Pons (tissue), 1 donor: Measurements from ENCODE around the gene TLR9.
"Not testable (repeated sequence)": the region's sequence is repeated elsewhere in the genome, so short reads cannot be mapped to it uniquely, and the experiment has no call there.

Experiments used
- DNase-seq: peaks from one replicate; pipeline ENCODE4 v3.0.0-alpha.2; 2016; ENCODE audit warnings: low spot score

TLR9 gene

DNA sequence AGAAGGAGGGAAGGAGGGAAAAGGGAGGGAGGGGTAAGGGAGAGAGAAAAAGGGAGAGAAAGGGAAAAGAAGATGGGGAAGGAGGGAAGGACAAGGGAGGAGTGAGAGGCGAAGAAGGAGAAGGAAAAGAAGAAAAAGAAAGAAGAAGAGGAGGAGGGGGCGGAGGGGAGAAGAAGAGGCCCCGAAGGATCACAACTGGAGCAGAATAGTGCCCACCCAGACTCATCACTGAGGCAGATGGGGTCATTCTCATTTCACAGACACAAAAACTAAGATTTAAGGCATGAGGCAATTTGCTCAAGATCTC is 30.2 kb downstream of the TLR9 start:
- DNase-seq = no peak

DNA sequence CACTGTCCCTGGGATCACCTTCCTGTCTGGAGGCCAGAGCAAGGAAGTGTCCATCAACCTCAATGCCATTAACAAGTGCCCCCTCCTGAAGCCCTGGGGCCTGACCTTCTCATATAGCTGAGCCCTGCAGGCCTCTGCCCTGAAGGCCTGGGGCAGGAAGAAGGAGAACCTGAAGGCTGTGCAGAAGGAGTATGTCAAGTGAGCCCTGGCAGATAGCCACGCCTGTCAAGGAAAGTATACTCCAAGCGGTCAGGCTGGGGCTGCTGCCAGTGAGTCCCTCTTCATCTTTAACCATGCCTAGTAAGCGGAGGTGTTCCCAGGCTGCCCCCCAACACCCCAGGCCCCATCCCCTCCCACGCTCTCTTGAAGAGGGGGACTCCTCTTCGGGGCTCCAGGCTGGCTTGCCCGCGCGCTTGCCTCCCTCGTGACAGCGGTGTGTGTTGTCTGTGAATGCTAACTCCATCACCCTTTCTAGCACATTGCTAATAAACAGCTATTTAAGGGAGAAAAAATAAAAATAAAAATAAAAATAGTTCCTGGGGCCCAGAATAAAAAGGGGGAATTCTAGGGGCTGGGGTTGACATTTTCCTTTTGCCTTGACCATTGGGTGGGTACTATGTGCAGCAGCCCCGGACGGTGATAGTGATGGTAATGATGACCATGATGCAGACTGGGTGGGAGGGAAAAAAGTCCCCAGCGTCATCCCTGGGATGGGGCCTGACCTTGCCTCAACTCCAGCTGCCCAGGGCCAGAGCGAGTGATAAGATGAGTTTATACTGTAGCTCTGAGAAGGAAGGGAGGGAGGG is 30.8 kb downstream of the TLR9 start:
- DNase-seq = no peak

DNA sequence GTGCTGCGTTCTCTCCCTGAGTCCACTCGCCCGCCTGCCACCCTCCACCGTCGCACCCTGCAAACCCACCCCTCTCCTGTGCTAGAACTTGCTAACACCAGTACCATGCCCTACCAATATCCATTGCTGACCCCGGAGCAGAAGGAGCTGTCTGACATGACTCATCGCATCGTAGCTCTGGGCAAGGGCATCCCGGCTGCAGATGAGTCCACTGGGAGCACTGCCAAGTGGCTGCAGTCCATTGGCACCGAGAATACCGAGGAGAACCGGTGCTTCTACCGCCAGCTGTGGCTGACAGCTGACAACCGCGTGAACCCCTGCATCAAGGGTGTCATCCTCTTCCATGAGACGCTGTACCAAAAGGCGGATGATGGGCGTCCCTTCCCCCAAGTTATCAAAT is 32.4 kb downstream of the TLR9 start:
- peak; percentile 80 for DNase-seq

DNA sequence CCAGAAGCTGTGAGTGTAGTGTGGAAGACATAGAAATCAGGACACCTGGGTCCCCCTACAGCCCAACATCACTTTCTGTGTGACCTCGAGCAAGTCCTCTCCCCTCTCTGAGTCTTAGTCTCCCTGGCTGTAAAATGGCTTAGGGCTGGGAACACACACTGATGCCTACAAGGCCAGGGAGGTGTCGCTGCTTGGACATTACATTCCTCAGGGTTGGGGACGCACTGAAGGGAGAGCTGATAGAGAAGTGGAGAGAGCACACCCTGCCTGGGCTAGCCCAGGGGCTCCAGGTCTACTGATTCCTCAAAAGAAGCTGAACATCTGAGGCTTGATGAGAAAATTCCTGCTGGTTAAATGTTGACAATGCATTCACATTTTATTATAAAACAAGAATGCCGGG is 33.8 kb downstream of the TLR9 start:
- no peak for DNase-seq

DNA sequence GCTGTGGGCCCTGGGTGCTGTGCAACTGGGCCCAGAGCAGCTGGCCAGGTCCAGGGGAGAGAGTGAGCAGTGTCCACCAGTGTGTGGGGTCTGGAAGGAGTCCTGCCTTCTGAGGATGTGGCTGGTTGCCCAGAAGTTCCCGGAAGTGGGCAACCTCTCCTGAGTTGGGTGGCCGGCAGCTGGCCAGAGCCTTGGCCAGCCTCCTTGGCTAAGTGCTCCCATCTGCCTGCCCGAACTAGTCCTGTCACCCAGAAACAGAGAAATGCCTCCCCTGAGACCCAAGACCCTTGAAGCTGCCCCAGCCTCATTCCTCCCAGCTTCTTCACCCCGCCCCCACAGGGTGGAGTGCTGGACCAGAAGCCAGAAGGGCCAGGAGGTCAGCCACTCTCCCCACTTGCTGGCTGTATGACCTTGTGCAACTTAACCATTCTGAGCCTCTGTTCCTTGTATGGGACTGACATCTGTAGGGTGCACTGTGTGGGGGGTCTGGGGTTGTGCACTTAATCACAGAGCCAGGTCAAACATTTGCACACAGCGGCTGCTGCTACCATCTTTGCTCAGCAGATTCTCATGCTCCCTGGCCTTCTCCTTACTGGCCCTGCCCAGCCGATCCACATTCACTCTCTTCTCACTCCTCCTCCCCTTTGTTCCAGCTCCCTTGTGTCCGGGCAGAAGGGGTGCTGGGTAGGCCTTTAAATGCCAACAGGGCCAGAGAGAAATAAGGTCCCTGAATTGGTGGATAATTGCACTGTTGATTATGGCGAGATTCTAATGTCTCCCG is 35.0 kb downstream of the TLR9 start:
- DNase-seq = peak; percentile 57

DNA sequence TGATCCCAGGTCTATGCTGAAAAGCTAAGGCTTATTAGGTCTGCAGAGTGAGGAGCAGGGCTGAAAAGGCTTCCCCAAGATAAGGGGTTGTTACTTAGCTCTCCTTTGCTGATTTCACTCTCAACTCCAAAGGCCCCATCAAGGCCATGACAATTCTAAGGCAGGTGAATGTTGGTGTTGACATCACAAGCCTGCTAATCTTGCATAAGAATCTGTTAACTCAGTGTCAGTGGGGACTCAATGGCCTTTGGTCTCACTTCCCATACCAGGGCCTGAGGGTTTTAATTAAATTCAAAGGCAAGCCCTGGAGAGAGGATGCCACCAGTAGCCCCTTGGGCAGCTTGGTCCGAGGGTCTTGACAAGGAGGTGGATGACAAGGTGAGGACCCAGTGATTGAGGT is 36.9 kb downstream of the TLR9 start:
- no peak for DNase-seq

DNA sequence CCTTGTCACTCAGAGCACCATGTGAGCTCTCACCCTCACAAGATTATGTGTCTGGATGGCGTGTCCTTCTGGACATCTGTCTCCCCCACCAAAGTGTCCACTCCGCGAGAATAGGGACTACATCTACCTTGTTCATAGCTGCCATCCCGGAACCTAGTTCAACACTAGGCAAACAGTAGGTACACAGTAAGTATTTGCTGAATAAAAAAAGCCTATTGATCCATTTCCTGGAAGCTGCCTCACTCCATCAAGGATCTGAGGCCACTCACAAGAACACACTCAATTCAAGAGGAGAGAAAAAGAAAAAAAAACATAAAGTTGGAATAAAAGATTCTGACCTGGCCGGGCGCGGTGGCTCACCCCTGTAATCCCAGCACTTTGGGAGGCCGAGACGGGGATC is 38.7 kb downstream of the TLR9 start:
- DNase-seq = no peak

DNA sequence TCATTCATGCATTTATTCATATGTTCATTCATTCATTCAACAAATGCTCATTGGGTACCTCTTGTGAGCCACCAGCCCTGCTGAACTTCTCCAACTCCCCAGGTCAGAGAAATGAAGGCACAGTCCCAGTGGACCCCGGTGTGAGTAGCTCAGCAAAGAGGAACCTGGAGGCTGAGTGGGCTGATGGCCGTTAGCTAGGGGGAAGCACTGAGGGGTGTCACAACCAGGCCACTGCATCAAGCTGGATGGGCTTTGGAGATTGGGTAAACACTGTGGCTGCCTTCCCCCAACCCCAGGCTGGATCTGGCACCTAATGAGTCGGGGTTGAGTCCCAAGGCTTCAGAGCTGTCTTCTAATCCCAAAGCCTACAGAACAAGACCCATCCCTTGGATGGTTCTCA is 39.6 kb downstream of the TLR9 start:
- DNase-seq = no peak

DNA sequence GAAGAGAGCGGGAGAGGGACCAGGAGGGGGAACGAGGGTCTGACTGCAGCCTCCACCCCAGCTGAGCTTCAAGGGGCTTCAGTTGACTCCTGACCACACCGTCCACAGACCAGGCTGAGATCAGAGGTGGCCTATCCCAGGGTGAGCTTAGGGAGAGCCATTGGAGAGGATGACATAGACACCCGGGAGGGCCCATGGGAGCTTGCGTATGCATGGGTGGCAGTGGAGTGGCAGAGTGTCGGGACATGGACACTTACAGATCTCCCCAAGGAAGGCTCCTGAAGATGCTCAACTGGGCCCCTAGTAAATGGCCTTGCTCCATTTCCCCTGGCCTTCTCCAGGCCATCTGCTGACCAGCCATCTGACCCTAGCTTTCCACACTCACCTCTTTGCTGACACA is 40.1 kb downstream of the TLR9 start:
- DNase-seq = no peak

DNA sequence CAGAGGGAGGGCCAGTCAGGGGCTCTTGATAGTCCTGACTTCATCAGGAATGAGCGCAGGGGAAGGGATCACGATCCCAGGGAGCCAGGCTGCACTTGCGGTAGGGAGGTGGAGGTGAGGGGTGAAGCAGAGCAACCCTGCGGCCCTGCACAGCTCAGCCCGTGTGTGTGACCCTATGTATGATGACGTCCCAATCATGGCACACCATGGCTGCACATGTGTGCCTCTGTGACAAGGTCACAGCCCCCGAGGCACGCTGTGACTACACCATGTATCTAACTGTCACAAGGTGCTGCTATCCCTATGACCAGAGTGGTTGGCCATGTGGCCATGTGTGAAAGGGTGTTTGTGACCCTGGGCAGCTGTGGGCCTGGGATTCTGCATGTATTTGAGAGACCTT is 40.8 kb downstream of the TLR9 start:
- DNase-seq = no peak

DNA sequence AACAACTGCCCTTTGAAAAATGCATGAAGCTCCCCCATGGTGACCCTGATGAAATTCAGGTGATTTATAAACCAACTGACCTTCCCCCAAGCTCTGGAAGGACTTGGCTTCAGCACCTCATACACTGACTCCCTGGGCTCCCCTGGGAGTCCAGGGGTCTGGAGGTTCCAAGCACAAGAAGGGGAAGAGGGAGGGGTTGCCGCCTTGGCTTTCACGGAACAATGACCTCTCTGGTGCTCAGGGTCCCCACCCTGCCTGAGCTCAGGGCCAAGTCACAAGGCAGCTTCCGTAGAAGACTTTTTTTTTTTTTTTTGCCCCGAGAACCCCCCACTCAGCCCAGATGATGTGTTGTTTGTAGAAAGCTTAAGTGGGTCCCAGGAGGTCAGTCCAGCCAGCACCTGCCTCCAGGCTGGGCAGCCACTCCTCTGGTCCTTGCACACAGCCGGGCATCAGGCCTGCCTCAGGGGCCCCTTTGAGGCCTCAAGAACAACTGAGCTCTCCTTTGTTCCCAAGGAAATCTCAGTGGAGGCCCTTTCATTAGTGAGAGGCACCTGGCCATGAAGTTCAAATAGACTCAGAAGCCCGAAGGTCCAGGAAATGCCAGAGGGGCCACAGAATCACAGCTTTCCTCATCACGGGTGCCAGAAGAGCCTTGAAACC is 41.5 kb downstream of the TLR9 start:
- DNase-seq = no peak

DNA sequence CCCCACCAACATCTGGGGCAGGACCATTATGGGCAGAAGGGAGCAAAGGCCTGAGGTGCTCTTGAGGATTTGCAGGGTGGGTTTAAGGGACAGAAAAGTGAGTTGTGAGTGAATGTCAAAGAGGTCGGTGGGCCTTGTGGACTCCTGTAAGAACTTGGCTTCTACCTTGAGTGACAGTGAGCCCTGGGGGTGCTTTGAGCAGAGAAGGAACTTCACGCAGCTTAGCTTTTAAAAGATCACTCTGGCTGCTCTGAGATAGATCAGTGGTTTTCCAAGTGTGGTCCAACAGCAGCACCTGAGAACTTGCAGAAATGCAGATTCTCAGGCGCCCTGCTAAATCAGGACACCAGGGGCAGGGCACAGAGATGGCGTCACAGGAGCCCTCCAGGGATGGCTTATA is 42.8 kb downstream of the TLR9 start:
- DNase-seq = no peak

DNA sequence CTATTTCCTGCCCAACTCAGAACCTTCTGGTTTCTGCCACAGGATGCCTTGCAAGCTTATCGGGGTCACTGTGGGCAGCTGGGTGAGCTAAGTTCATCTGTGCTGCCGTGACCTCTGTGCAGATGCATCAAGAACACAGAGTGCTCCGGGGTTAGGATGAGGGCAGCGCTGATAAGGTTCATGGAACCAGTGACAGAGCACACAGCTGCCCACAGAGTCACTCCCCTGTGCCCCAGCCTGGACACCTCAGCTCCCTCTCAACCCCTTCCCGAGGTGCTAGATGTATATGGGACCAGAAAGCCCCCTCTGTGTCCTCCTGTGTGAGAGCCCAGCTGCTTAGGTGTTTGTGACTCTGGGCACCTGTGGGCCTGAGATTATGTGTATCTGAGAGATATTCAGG is 43.2 kb downstream of the TLR9 start:
- DNase-seq = no peak

DNA sequence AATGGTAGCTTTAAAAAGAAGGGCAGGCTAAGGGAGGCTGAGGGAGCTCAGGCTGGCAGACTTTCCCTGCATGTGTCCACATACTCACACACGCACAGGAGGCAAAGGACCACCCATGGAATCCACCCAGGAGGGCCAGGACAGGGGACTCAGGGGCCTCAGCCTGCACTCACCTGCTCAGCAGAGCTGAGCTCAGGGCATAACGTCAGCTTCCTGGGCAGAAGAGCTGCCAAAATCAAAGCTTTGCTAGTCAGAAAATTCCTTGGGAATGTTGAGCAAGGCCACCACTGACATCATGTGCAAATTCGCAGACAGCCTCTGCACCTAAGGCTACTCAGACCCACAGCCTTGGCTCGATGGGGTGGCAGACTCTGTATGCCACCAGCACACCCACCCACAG is 43.9 kb downstream of the TLR9 start:
- DNase-seq = no peak

DNA sequence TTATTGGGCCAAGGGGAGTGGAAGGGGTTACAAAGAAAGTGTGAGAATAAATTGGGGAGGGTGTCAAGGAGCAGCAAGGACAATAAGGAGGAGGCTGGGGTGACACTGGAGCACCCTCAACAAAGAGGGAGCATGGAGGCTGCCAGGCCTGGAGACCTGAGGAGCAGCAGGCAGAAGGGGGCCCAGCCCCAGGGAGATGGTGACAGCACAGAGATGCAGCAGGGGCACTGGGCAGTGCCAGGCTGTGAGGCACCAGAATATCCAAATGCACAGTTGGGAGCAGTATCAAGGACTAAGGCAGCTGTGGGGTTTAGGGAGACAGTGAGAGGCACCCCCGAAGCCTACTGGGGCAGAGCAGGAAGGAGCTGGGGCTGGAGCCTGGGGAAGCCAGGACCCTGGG is 46.9 kb downstream of the TLR9 start:
- DNase-seq = no peak

DNA sequence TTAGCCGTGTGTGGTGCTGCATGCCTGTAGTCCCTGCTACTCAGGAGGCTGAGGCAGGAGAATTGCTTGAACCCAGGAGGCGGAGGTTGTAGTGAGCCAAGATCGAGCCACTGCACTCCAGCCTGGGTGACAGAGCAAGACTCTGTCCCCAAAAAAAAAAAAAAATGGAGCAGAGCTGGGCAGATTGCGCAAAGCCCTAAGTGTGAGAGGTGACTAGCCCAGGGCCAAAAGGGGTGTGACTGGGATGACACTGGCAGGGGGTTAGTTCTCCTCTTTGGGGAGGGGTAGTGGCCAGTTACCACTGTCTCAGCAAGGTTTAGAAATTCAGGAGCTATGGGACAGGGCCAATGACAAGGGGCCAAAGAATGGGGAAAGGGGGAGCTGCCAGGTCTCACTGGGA is 47.3 kb downstream of the TLR9 start:
- DNase-seq = not testable (repeated sequence)

DNA sequence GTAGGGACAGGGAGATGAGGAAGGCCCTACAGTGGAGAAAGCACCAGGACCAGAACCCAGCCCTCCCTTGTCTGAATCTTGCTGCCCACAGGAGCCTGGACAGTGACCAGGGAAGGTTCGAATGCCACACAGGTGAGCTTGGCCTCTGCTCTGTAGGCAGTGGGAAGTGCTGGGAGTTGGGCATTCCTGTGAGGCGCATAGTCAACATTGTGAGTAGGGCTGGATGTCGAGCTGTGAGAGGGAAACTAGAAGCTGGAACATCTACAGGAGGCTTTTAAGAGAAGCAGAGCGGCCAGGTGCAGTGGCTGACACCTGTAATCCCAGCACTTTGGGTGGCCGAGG is 47.8 kb downstream of the TLR9 start:
- no peak for DNase-seq

DNA sequence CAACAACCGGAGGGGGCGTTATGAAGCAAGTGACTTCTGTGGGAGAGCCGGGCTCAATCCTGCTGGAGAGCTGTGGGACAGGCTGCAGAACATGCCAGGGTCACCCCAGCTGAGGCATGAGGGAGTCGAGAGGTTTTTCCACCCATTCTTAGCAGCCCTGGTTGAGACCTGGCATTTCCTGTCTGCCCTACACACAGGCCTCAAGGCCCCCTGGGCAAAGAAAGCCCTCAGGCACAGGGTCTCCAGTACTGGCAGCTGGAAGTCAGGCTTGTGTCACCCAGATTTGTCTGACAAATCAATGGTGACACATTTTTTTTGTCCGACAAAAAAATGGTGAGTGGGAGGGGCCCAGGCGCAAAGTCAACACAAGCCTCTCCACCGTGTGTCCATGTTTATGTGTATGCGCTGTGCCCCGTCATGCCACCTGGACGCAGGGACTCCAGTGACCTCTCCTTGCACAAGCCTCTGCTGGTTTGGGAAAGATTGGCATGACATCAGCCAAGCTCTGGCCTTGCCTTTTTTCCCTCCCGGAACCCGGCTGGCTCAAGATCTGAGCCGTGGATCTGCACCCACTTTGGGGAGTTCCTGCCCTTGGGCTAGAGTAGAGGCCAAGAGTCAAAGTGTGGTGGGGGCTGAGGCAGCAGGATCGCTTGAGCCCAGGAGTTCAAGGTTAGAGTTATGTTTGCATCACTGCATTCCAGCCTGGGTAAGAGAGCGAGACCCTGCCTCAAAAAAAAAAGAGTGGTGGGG is 48.3 kb downstream of the TLR9 start:
- no peak for DNase-seq

DNA sequence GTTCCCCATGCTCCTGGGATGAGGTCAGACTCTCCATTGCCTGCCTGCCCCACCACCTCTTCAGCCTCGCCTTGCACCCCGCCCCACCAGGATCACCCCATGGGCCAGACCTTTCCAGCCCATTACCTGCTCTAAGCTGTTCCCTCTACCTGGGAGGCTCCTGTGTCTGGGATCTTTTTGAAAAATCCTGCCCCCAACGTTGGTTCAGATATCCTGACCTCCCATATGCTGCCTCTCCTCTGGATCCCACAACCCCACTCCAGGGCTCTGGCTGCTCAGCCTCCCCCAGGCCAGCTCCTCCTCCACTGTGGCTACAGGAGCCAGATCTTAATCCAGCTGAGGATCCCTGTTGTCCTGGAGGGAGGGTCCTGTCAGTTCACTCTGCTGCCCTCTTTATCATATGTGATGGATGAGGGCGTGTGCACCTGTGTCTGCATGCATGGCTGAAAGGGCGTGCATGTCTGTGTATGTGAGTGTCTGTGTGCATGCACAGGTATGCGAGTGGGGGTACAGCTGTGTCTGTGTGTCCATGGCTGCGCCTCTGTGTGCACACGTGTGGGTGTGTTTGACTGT is 49.2 kb downstream of the TLR9 start:
- no peak for DNase-seq

DNA sequence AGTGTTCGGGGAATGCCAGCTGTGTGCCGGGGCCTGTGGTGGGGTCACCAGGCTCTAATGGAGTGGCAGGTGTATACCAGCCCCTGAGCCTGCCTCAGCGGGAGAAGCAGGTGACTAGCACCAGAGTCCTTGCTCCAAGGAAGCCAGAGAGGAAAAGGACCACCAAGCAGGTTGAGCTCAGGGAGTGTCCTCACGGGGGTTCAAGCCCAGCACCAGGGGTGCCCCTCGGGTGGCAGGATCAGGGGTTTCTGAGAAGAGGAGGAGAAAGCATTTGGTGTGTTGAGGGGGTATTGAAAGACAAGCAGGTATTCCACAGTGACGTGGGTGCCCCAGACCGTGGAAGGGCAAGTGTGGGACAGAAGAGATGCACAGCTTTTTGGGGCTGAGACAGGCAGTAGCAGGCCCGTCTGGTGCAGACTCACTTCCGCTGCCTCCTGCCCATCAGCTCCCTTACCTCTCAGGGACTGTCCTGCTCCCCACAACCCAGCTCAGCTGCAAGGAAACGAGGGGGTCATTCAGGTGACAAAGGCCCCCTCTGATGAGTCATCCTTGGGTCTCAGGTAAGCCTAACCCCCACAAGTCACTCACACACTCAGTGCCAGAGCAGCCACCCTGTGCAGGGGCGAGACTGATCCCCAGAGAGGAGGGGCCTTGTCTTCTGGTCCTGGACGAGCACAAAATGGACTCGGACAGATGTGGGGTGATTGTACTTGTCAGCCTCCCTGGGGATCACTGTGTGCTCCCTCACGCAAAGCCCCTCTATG is 49.8 kb downstream of the TLR9 start:
- DNase-seq = no peak

DNA sequence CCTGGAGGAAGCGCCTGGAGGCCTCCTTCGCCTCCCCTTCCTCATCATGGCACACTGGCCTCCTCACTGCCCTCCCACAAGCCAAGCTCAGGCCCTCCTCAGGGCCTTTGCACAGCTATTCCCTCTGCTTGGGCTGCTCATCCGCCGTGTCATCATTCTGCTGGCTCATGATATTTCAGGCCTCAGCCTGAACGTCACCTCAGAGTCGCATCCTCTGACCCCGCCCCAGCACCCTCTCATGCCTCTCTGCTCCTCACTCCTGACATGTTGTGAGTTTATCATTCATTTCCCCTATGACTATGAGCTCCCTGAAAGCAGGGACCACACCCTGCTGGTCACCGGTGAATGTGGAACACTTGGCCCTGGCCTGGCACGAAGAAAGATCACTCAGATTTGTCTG is 50.5 kb downstream of the TLR9 start:
- no peak for DNase-seq

DNA sequence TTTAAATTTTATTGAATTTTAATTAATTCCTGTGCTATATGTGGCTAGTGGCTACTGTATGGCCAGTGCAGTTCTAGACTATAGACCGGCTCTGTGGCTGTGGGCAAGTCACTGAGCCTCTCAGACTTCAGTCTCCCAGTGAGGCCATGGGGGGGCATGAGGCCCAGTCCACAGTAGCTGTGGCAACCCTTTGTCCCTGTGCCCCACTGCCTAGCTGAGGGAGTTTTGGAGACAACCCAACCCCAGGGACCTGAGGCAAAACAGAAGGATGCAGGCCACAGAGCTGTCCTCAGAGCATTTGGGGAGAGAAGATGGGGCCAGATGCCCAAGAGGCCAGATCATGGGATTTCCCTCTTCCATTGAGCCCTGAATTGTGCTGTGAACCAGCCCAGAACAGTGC is 52.3 kb downstream of the TLR9 start:
- no peak for DNase-seq
